Measurements from ENCODE around the gene HOXC12.

Gene HOXC12

GRCh38 chr12:53935383-53936341 lies 19.0 kb upstream of the HOXC12 start:
- in situ Hi-C loops (cut with MboI; ENCODE audit: low pct_unique_long_range_greater_than_20kb, low sequenced_read_pairs, unreplicated experiment): loop anchor here (25.0 kb wide), 1 partner anchor 102 kb away; the partner anchor contains the start of genes HOXC5 and HOXC6

GRCh38 chr12:53937099-53937498 lies 17.6 kb upstream of the HOXC12 start:
- TF ChIP-seq CTCF (IDR thresholded peaks at IDR 0.05; ENCODE audit: extremely low read depth, insufficient read depth, missing control alignments): no peak
- in situ Hi-C loops (cut with MboI; ENCODE audit: low pct_unique_long_range_greater_than_20kb, low sequenced_read_pairs, unreplicated experiment): loop anchor here (25.0 kb wide), 1 partner anchor 100 kb away; the partner anchor contains the start of genes HOXC5 and HOXC6
- DNase-seq (ENCODE audit: low spot score): no peak

More at GRCh38 chr12:53935383-53936341, 19.0 kb upstream of the HOXC12 start:
- DNase-seq (ENCODE audit: low spot score): no peak
- no peak for TF ChIP-seq CTCF (IDR thresholded peaks at IDR 0.05; ENCODE audit: extremely low read depth, insufficient read depth, missing control alignments)

- no peak for TF ChIP-seq CTCF (IDR thresholded peaks at IDR 0.05; ENCODE audit: extremely low read depth, insufficient read depth, missing control alignments)
- no peak for DNase-seq (ENCODE audit: low spot score)
- in situ Hi-C loops (cut with MboI; ENCODE audit: low pct_unique_long_range_greater_than_20kb, low sequenced_read_pairs, unreplicated experiment): loop anchor here (25.0 kb wide), 1 partner anchor 100 kb away; the partner anchor contains the start of genes HOXC5 and HOXC6
These were observed 16.9 kb upstream of the HOXC12 start for GRCh38 chr12:53937596-53938325.

GRCh38 chr12:53938326-53939140 lies 16.2 kb upstream of the HOXC12 start, which contains the start of gene HOXC13:
HOXC13 (plus strand) TSS chr12:53938831; CDS start chr12:53938907, 76 bp downstream.
- in situ Hi-C loops (cut with MboI; ENCODE audit: low pct_unique_long_range_greater_than_20kb, low sequenced_read_pairs, unreplicated experiment): loop anchor here (25.0 kb wide), 1 partner anchor 99 kb away; the partner anchor contains the start of genes HOXC5 and HOXC6
- DNase-seq (ENCODE audit: low spot score): peak; percentile 65
- no peak for TF ChIP-seq CTCF (IDR thresholded peaks at IDR 0.05; ENCODE audit: extremely low read depth, insufficient read depth, missing control alignments)

- TF ChIP-seq CTCF (IDR thresholded peaks at IDR 0.05; ENCODE audit: extremely low read depth, insufficient read depth, missing control alignments): no peak
- in situ Hi-C loops (cut with MboI; ENCODE audit: low pct_unique_long_range_greater_than_20kb, low sequenced_read_pairs, unreplicated experiment): loop anchor here (25.0 kb wide), 1 partner anchor 98 kb away; the partner anchor contains the start of genes HOXC5 and HOXC6
- DNase-seq (ENCODE audit: low spot score): no peak
These were observed 15.3 kb upstream of the HOXC12 start for GRCh38 chr12:53939141-53940108.
